ENCODE measurements around the gene RCE1. TPM values are rescaled to one million over a fixed set of nuclear protein-coding genes. Genes with fewer than 3 reads are reported as not detected.

Gene RCE1
- total RNA-seq, 1 donor: 18.1 TPM

- Histone ChIP-seq H3K9me3 (ENCODE audit: low read depth, low read length) (no peaks in the 10 kb centered on the region), H4K20me1 (ENCODE audit: insufficient read depth, low read length) (peaks cover 7% of the 10 kb centered on the region), H3K27me3 (ENCODE audit: insufficient read depth, low read length) (no peaks in the 10 kb centered on the region), H3K4me2 (ENCODE audit: insufficient read depth, low read length) (no peak overlapping the region), H3K4me3 (ENCODE audit: insufficient read depth, low read length) (no peak overlapping the region), H2AFZ (ENCODE audit: low read length) (no peak overlapping the region), H3K4me1 (ENCODE audit: insufficient read depth, low read length) (peaks cover 21% of the 10 kb centered on the region), H3K27ac (ENCODE audit: low read depth, low read length) (no peak overlapping the region), H3K36me3 (ENCODE audit: insufficient read depth, low read length) (no peaks in the 10 kb centered on the region), H3K79me2 (ENCODE audit: insufficient read depth, low read length) (peaks cover 4% of the 10 kb centered on the region)
- no peak for TF ChIP-seq CTCF (IDR thresholded peaks at IDR 0.05; ENCODE audit: extremely low read depth, low read depth, low read length)
- no peak for DNase-seq (ENCODE audit: insufficient read length, low spot score, missing footprints)
Observed at GRCh38 chr11:66885469-66885868, 42.2 kb downstream of the RCE1 start.

DNA sequence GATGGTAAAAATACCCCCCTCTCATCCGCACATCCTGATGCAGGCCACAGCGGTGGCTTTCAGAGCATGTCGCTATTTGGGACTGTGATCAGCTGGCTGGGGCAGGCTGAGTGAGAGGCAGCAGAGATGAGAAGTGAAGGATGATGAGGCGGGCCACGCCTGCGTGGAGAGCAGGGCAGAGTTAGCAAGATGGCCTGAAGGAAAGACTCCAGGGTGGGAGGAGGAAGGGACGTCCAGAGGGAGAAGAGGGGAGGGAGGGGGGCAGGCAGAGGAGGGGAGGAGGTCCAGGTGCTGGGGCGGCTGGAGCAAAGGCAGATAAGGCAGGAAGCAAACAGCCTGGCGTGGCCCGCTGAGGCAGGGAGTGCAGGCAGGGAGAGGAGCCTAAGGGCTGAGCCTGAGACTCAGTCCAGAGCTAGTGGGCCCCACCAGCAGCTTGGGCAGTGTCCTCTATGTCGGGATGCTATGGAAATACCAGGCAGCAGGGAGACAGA, 42.8 kb downstream of the RCE1 start:
- H3K27ac ChIP-seq (ENCODE audit: low read depth, low read length): peak overlapping the region; percentile 64
- H3K4me1 ChIP-seq (ENCODE audit: insufficient read depth, low read length): peaks cover 21% of the 10 kb centered on the region
- peak; percentile 52 for DNase-seq (ENCODE audit: insufficient read length, low spot score, missing footprints)
- no peaks in the 10 kb centered on the region for H3K36me3 ChIP-seq (ENCODE audit: insufficient read depth, low read length)
- peaks cover 4% of the 10 kb centered on the region for H3K79me2 ChIP-seq (ENCODE audit: insufficient read depth, low read length)
- H3K4me2 ChIP-seq (ENCODE audit: insufficient read depth, low read length): peak overlapping the region; percentile 63
- H3K4me3 ChIP-seq (ENCODE audit: insufficient read depth, low read length): no peak overlapping the region
- no peak overlapping the region for H2AFZ ChIP-seq (ENCODE audit: low read length)
- no peaks in the 10 kb centered on the region for H3K9me3 ChIP-seq (ENCODE audit: low read depth, low read length)
- peaks cover 6% of the 10 kb centered on the region for H4K20me1 ChIP-seq (ENCODE audit: insufficient read depth, low read length)
- no peaks in the 10 kb centered on the region for H3K27me3 ChIP-seq (ENCODE audit: insufficient read depth, low read length)
- TF ChIP-seq CTCF (IDR thresholded peaks at IDR 0.05; ENCODE audit: extremely low read depth, low read depth, low read length): no peak

GRCh38 chr11:66886671-66887221, 43.5 kb downstream of the RCE1 start:
- no peak for TF ChIP-seq CTCF (IDR thresholded peaks at IDR 0.05; ENCODE audit: extremely low read depth, low read depth, low read length)
- Histone ChIP-seq H3K27me3 (ENCODE audit: insufficient read depth, low read length) (no peaks in the 10 kb centered on the region), H3K79me2 (ENCODE audit: insufficient read depth, low read length) (peaks cover 4% of the 10 kb centered on the region), H3K4me3 (ENCODE audit: insufficient read depth, low read length) (peak overlapping the region; percentile 37), H3K4me2 (ENCODE audit: insufficient read depth, low read length) (peak overlapping the region; percentile 63), H3K9me3 (ENCODE audit: low read depth, low read length) (no peaks in the 10 kb centered on the region), H3K4me1 (ENCODE audit: insufficient read depth, low read length) (peaks cover 23% of the 10 kb centered on the region), H3K27ac (ENCODE audit: low read depth, low read length) (peak overlapping the region; percentile 64), H3K36me3 (ENCODE audit: insufficient read depth, low read length) (no peaks in the 10 kb centered on the region), H4K20me1 (ENCODE audit: insufficient read depth, low read length) (no peaks in the 10 kb centered on the region), H2AFZ (ENCODE audit: low read length) (peak overlapping the region; percentile 43)
- peak; percentile 86 for DNase-seq (ENCODE audit: insufficient read length, low spot score, missing footprints)

DNA sequence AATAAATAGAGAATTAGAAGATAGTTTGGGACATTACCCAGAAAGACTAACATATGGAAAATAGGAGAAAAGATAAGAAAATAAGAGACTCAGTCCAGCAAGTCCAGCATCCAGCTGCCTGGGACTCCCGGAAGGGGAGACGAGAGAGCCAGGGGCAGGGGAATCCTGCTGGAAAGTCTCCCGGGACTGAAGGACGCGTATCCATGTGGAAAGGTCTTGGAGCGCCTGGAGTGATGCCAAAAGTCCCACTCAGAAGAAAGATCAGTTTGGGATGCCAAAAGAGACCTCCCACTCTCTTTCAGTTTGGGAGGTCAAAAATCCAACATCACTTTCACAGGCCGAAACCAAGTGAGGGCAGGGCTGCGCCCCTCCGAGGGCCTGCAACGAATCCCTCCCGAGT, 44.3 kb downstream of the RCE1 start:
- Histone ChIP-seq H3K4me3 (ENCODE audit: insufficient read depth, low read length) (no peak overlapping the region), H3K27me3 (ENCODE audit: insufficient read depth, low read length) (no peaks in the 10 kb centered on the region), H3K9me3 (ENCODE audit: low read depth, low read length) (no peaks in the 10 kb centered on the region), H3K79me2 (ENCODE audit: insufficient read depth, low read length) (peaks cover 2% of the 10 kb centered on the region), H3K4me1 (ENCODE audit: insufficient read depth, low read length) (peaks cover 30% of the 10 kb centered on the region), H3K36me3 (ENCODE audit: insufficient read depth, low read length) (no peaks in the 10 kb centered on the region), H3K27ac (ENCODE audit: low read depth, low read length) (no peak overlapping the region), H4K20me1 (ENCODE audit: insufficient read depth, low read length) (peaks cover 3% of the 10 kb centered on the region), H3K4me2 (ENCODE audit: insufficient read depth, low read length) (no peak overlapping the region), H2AFZ (ENCODE audit: low read length) (no peak overlapping the region)
- no peak for DNase-seq (ENCODE audit: insufficient read length, low spot score, missing footprints)
- TF ChIP-seq CTCF (IDR thresholded peaks at IDR 0.05; ENCODE audit: extremely low read depth, low read depth, low read length): no peak
